ENCODE data around the gene AMY1A.
"Not testable (repeated sequence)": the region's sequence is repeated elsewhere in the genome, so short reads cannot be mapped to it uniquely, and the experiment has no call there.

- TF ChIP-seq CTCF (IDR thresholded peaks at IDR 0.05; ENCODE audit: low read depth, low read length); EZH2phosphoT487 (IDR thresholded peaks at IDR 0.05; ENCODE audit: low read depth): not testable (repeated sequence)
Measured at GRCh38 chr1:103696110-103696509, 40.5 kb downstream of the AMY1A start, which contains the start of gene AMY1B.
